IMR-90 (cell line): Measurements from ENCODE around the gene MAPK9. TPM values are rescaled to one million over a fixed set of nuclear protein-coding genes. Genes with fewer than 3 reads are reported as not detected.

Source experiments
- ATAC-seq: fragments of 200-7000 bp; cut with Tn5 transposase; 2 replicates; pipeline ENCODE4 v1.9.1; 2020; ENCODE audit warnings: low read depth, mild to moderate bottlenecking, moderate library complexity
- BruUV-seq: library from RNA; stranded (reverse); fragments of 400-500 nt; replicated peaks from 2 replicates; lab custom pipeline; 2021; lab: Mats Ljungman, UMichigan
- CTCF ChIA-PET: fragments of 300-600 bp; formaldehyde crosslinking; extraction: SDS; loops from one replicate; lab custom pipeline; 2021; ENCODE audit warnings: antibody characterized with exemption; lab: Yijun Ruan, JAX
- POLR2A ChIA-PET: fragments of 300-600 bp; sonication (Branson Sonifier 250); formaldehyde crosslinking; loops from one replicate; lab custom pipeline; 2022; ENCODE audit warnings: antibody characterized with exemption; ENCODE audit not compliant: unreplicated experiment; lab: Charles Lee
- DNase-seq: peaks from one replicate; pipeline ENCODE4 v3.0.0; 2013
- H2AFZ ChIP-seq: replicated peaks from 2 replicates; pipeline ENCODE3; 2013; ENCODE audit warnings: low read length, mild to moderate bottlenecking; ENCODE audit not compliant: poor library complexity
- H2AK5ac ChIP-seq: 2 replicates; pipeline ENCODE4 v1.6.1; 2013; ENCODE audit warnings: low read depth, low read length, inconsistent platforms
- H2AK9ac ChIP-seq: replicated peaks from 2 replicates; pipeline ENCODE3; 2013; ENCODE audit warnings: mild to moderate bottlenecking, low read depth, low read length, moderate library complexity; ENCODE audit not compliant: poor library complexity
- H2BK120ac ChIP-seq: 2 replicates; pipeline ENCODE4 v1.6.1; 2013; ENCODE audit warnings: low read depth, low read length, inconsistent platforms
- H2BK15ac ChIP-seq: 3 replicates; pipeline ENCODE4 v1.6.1; 2013; ENCODE audit warnings: low read depth, low read length, inconsistent platforms
- H2BK20ac ChIP-seq: 2 replicates; pipeline ENCODE4 v1.6.1; 2013; ENCODE audit warnings: low read depth, mild to moderate bottlenecking, inconsistent platforms, low read length, moderate library complexity
- H2BK5ac ChIP-seq: 2 replicates; pipeline ENCODE4 v1.6.1; 2013; ENCODE audit warnings: mild to moderate bottlenecking, low read depth, low read length, inconsistent platforms; ENCODE audit not compliant: poor library complexity, severe bottlenecking
- H3K14ac ChIP-seq: replicated peaks from 2 replicates; pipeline ENCODE4 v1.6.1; 2013; ENCODE audit warnings: low read depth, low read length, inconsistent platforms
- H3K18ac ChIP-seq: 2 replicates; pipeline ENCODE4 v1.6.1; 2013; ENCODE audit warnings: low read depth, low read length, control low read depth
- H3K23ac ChIP-seq: 2 replicates; pipeline ENCODE4 v1.6.1; 2013; ENCODE audit warnings: low read depth, low read length, inconsistent platforms
- H3K27ac ChIP-seq: 2 replicates; pipeline ENCODE4 v1.5.1; 2013; ENCODE audit warnings: mild to moderate bottlenecking, control low read depth, low read length; ENCODE audit not compliant: insufficient read depth
- H3K27me3 ChIP-seq: 2 replicates; pipeline ENCODE4 v1.6.1; 2013; ENCODE audit warnings: low read length; ENCODE audit not compliant: control insufficient read depth, insufficient read depth
- H3K36me3 ChIP-seq: 2 replicates; pipeline ENCODE4 v1.6.1; 2013; ENCODE audit warnings: low read length, mixed read lengths; ENCODE audit not compliant: control insufficient read depth, insufficient read depth
- H3K4ac ChIP-seq: 2 replicates; pipeline ENCODE4 v1.6.1; 2013; ENCODE audit warnings: low read depth, low read length, inconsistent platforms
- H3K4me1 ChIP-seq: 2 replicates; pipeline ENCODE4 v1.6.1; 2013; ENCODE audit warnings: low read length, mixed read lengths; ENCODE audit not compliant: control insufficient read depth, insufficient read depth
- H3K4me2 ChIP-seq: 2 replicates; pipeline ENCODE4 v1.6.1; 2013; ENCODE audit warnings: low read depth, mild to moderate bottlenecking, control low read depth, low read length, moderate library complexity
- H3K4me3 ChIP-seq: 2 replicates; pipeline ENCODE4 v1.5.1; 2013; ENCODE audit warnings: low read depth, mild to moderate bottlenecking, control low read depth, low read length, moderate library complexity; ENCODE audit not compliant: insufficient read depth
- H3K56ac ChIP-seq: 2 replicates; pipeline ENCODE4 v1.6.1; 2013; ENCODE audit warnings: low read length, inconsistent platforms; ENCODE audit not compliant: insufficient read depth; ENCODE audit errors: extremely low read depth
- H3K79me1 ChIP-seq, 2 experiments: 2 replicates each; pipeline ENCODE4 v1.6.1; 2013; ENCODE audit warnings: low read length in 2 of 2, inconsistent platforms in 1 of 2, low read depth in 1 of 2
- H3K9ac ChIP-seq: 2 replicates; pipeline ENCODE4 v1.6.1; 2013; ENCODE audit warnings: low read depth, low read length, control low read depth
- H3K9me1 ChIP-seq: 2 replicates; pipeline ENCODE4 v1.6.1; 2013; ENCODE audit warnings: low read length, inconsistent platforms; ENCODE audit not compliant: insufficient read depth
- H3K9me3 ChIP-seq: 2 replicates; pipeline ENCODE4 v1.6.1; 2013; ENCODE audit warnings: low read length; ENCODE audit not compliant: control insufficient read depth, insufficient read depth
- H4K20me1 ChIP-seq: 2 replicates; pipeline ENCODE4 v1.6.1; 2013; ENCODE audit warnings: low read length, inconsistent platforms; ENCODE audit not compliant: insufficient read depth
- H4K5ac ChIP-seq: 2 replicates; pipeline ENCODE4 v1.6.1; 2013; ENCODE audit warnings: mild to moderate bottlenecking, low read depth, low read length, control low read depth
- H4K8ac ChIP-seq, 2 experiments: 2 replicates each; pipeline ENCODE4 v1.6.1; 2013; ENCODE audit warnings: low read depth in 2 of 2, low read length in 2 of 2, control low read depth in 1 of 2, inconsistent platforms in 1 of 2
- H4K91ac ChIP-seq: 2 replicates; pipeline ENCODE4 v1.6.1; 2013; ENCODE audit warnings: low read depth, low read length, inconsistent platforms; ENCODE audit not compliant: insufficient read depth
- CEBPB ChIP-seq: IDR thresholded peaks from 2 replicates; pipeline ENCODE4 v1.6.1; 2012; ENCODE audit warnings: low read depth, low read length, improper control_type of control experiment
- MAFK ChIP-seq: IDR thresholded peaks from 2 replicates; pipeline ENCODE4 v1.6.1; 2012; ENCODE audit warnings: low read depth, low read length, improper control_type of control experiment
- POLR2A ChIP-seq: IDR thresholded peaks from 2 replicates; pipeline ENCODE4 v1.6.1; 2012; ENCODE audit warnings: mild to moderate bottlenecking, low read depth, low read length
- RAD21 ChIP-seq: IDR thresholded peaks from 2 replicates; pipeline ENCODE4 v1.6.1; 2012; ENCODE audit warnings: low read length, improper control_type of control experiment
- RCOR1 ChIP-seq: IDR thresholded peaks from 2 replicates; pipeline ENCODE4 v1.6.1; 2012; ENCODE audit warnings: mild to moderate bottlenecking, low read length, improper control_type of control experiment; ENCODE audit not compliant: insufficient replicate concordance
- USF2 ChIP-seq: fragments of 150-350 bp; IDR thresholded peaks from 2 replicates; pipeline ENCODE4 v1.6.1; 2017; ENCODE audit warnings: mild to moderate bottlenecking, antibody characterized with exemption, low read length, low read depth
- WGBS, 2 experiments: methylation state at CpG; one replicate each; pipeline versions ENCODE4 v1.1.5 to v1.1.7; 2013; ENCODE audit warnings: missing lambda C conversion rate in 2 of 2; ENCODE audit not compliant: insufficient read length in 1 of 2; ENCODE audit errors: extremely low coverage in 2 of 2; 5-methylcytosine and 5-hydroxymethylcytosine counted together
- dilution Hi-C: fragments of 300-500 bp; cut with HindIII; formaldehyde crosslinking; loops from one replicate; pipeline ENCODE4 v1.14.3; 2018; ENCODE audit warnings: low sequenced_read_pairs; ENCODE audit not compliant: unreplicated experiment
- in situ Hi-C: fragments of 300-500 bp; cut with MboI; formaldehyde crosslinking; loops from 3 replicates; pipeline ENCODE4 v1.14.3; 2019; ENCODE audit warnings: low sequenced_read_pairs, inconsistent platforms, mixed read lengths
- intact Hi-C: fragments of 100-400 bp; cut with micrococcal nuclease; formaldehyde crosslinking; loops from 2 replicates; pipeline ENCODE4 v1.10.0; 2022
- polyA plus RNA-seq, 3 experiments: library from polyadenylated mRNA; depleted of rRNA; stranded (reverse); fragments of >200 nt; gene quantifications; 2 replicates each; pipeline ENCODE4 v1.2.3, GENCODE V29; 2012; ENCODE audit warnings: low replicate concordance in 1 of 3
- total RNA-seq: library from RNA; depleted of rRNA; stranded (reverse); fragments of >200 nt; gene quantifications from 2 replicates; pipeline ENCODE4 v1.2.3, GENCODE V29; 2012

MAPK9 gene
- total and polyA plus RNA-seq, 2 of the 4 experiments (the other 2 are of a cell fraction), result 22.9 to 23.3 TPM

- Histone ChIP-seq H2BK20ac (no peak overlapping the region), H4K20me1 (peaks cover 17% of the 10 kb centered on the region), H2AK5ac (no peak overlapping the region), H3K23ac (no peak overlapping the region), H3K18ac (no peak overlapping the region), H2AFZ (no peak overlapping the region), H4K91ac (no peak overlapping the region), H3K9me3 (no peaks in the 10 kb centered on the region), H3K4me2 (no peak overlapping the region), H3K4ac (no peak overlapping the region), H3K4me3 (no peak overlapping the region), H4K5ac (no peak overlapping the region), H3K9ac (no peak overlapping the region), H2BK5ac (no peak overlapping the region), H2AK9ac (no peak overlapping the region), H3K9me1 (peaks cover 3% of the 10 kb centered on the region; the same call in 1 of the 2 replicates), H3K79me1 (peaks cover 46 to 60% of the 10 kb centered on the region in 2 experiments), H3K27ac (no peak overlapping the region), H2BK15ac (no peak overlapping the region), H3K36me3 (0 out of 2 replicates have a peak, but pooled peaks cover 1% of the 10 kb centered on the region), H4K8ac (no peak overlapping the region), H3K4me1 (peaks cover 5% of the 10 kb centered on the region; the same call in 1 of the 2 replicates), H2BK120ac (no peak overlapping the region), H3K14ac (no peak overlapping the region), H3K27me3 (no peaks in the 10 kb centered on the region), H3K56ac (no peak overlapping the region)
- CTCF ChIA-PET, result no interaction called here
- ATAC-seq (no peak), DNase-seq (no peak)
- no peak for TF ChIP-seq USF2
- no peak for TF ChIP-seq POLR2A
- TF ChIP-seq MAFK, result no peak
- no peak for TF ChIP-seq RAD21
- TF ChIP-seq RCOR1, result no peak
- no peak for TF ChIP-seq CEBPB
- dilution Hi-C loops, result no loop called here
- intact Hi-C loops, result no loop called here
- no TSS peak for BruUV-seq
- POLR2A ChIA-PET, result no interaction called here
- WGBS, 2 experiments, result no CpG with 5 or more reads among the region's 7 CpGs
- in situ Hi-C loops, result no loop called here
Observed at GRCh38 chr5:180287868-180288267, 4.0 kb downstream of the MAPK9 start.
